ENCODE results near the gene RAB5B.

DNA sequence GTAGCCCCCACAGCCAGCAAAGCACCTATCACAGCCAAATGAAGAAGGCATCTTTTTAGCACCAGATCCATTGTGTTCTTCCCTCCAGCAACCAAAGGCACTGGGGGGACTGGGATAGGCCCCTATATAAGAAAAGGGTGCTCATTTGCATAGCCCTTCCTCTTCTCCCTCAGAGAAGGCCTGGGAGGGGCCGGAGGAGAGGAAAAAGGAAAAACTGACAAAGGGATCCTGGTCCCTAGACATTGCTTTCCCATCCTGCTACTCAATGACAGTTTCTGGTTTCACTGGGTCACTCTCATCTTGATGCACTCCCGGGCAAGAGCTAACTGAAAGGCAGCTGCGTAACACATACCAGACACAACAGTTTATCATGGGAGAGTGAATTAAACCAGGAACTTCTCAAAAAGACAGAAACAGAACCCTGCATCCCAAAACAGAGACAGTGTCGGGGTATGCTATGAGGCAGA, 7.9 kb upstream of the RAB5B start, which contains the start of gene PMEL:
- TF ChIP-seq, protein P1, sequence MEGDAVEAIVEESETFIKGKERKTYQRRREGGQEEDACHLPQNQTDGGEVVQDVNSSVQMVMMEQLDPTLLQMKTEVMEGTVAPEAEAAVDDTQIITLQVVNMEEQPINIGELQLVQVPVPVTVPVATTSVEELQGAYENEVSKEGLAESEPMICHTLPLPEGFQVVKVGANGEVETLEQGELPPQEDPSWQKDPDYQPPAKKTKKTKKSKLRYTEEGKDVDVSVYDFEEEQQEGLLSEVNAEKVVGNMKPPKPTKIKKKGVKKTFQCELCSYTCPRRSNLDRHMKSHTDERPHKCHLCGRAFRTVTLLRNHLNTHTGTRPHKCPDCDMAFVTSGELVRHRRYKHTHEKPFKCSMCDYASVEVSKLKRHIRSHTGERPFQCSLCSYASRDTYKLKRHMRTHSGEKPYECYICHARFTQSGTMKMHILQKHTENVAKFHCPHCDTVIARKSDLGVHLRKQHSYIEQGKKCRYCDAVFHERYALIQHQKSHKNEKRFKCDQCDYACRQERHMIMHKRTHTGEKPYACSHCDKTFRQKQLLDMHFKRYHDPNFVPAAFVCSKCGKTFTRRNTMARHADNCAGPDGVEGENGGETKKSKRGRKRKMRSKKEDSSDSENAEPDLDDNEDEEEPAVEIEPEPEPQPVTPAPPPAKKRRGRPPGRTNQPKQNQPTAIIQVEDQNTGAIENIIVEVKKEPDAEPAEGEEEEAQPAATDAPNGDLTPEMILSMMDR (IDR thresholded peaks at IDR 0.05; ENCODE audit: borderline replicate concordance, extremely low read depth, low read length, poor library complexity, severe bottlenecking): no peak
- no peak for TF ChIP-seq EZH2 (IDR thresholded peaks at IDR 0.05; ENCODE audit: borderline replicate concordance, low read depth, low read length, severe bottlenecking)

Measured in DND-41 (cell line).